SK-N-SH (cell line): ENCODE data around the gene GNL3. TPM values are rescaled to one million over a fixed set of nuclear protein-coding genes. Genes with fewer than 3 reads are reported as not detected.

Experiments used
- CTCF ChIA-PET: fragments of 300-600, 350-600 bp; formaldehyde crosslinking; extraction: SDS; loops from one replicate; lab custom pipeline; 2021; lab: Yijun Ruan, JAX
- POLR2A ChIA-PET: fragments of 350-600 bp; sonication (Branson Sonifier 250); formaldehyde crosslinking; extraction: SDS; loops from one replicate; lab custom pipeline; 2020; ENCODE audit warnings: antibody characterized with exemption, inconsistent platforms; lab: Yijun Ruan, JAX
- DNase-seq: peaks from one replicate; pipeline ENCODE4 v3.0.0; 2012
- H2AFZ ChIP-seq: fragments of 200-600 bp; sonication (generic); 2 replicates; pipeline ENCODE4 v1.8.1; 2016; ENCODE audit warnings: antibody characterized with exemption, mild to moderate bottlenecking, low read depth
- H3F3A ChIP-seq: fragments of 200-600 bp; sonication (generic); replicated peaks from 2 replicates; pipeline ENCODE3; 2016; ENCODE audit warnings: antibody characterized with exemption, mild to moderate bottlenecking; ENCODE audit not compliant: insufficient read depth
- H3K27ac ChIP-seq, 2 experiments: fragments of 200-500 bp in 1 of 2; fragments of 200-600 bp in 1 of 2; sonication (Bioruptor generic) in 1 of 2; sonication (generic), shearing (Covaris generic) in 1 of 2; 2 replicates each; pipeline versions ENCODE4 v1.5.1 to v1.6.1; 2014 to 2016; ENCODE audit warnings: low read depth in 2 of 2, inconsistent platforms in 1 of 2, low read length in 1 of 2, mild to moderate bottlenecking in 1 of 2, mixed read lengths in 1 of 2
- H3K27me3 ChIP-seq: fragments of 200-600 bp; sonication (generic), shearing (Covaris generic); 2 replicates; pipeline ENCODE4 v1.6.1; 2016; ENCODE audit warnings: mixed run types; ENCODE audit not compliant: insufficient read depth
- H3K36me3 ChIP-seq, 2 experiments: fragments of 200-500 bp in 1 of 2; fragments of 200-600 bp in 1 of 2; sonication (Bioruptor generic) in 1 of 2; sonication (generic) in 1 of 2; replicated peaks in 1 of 2; 2 replicates each; pipeline versions ENCODE3 to v1.5.1; 2014 to 2016; ENCODE audit warnings: low read length in 1 of 2, mild to moderate bottlenecking in 1 of 2; ENCODE audit not compliant: insufficient read depth in 2 of 2, control insufficient read depth in 1 of 2
- H3K4me1 ChIP-seq, 2 experiments: fragments of 200-500 bp in 1 of 2; fragments of 200-600 bp in 1 of 2; sonication (Bioruptor generic) in 1 of 2; sonication (generic), shearing (Covaris generic) in 1 of 2; 2 replicates each; pipeline versions ENCODE4 v1.5.1 to v1.6.1; 2014 to 2016; ENCODE audit warnings: low read depth in 1 of 2, low read length in 1 of 2, mixed run types in 1 of 2; ENCODE audit not compliant: insufficient read depth in 2 of 2, control insufficient read depth in 1 of 2
- H3K4me2 ChIP-seq: fragments of 200-600 bp; sonication (generic), shearing (Covaris generic); 2 replicates; pipeline ENCODE4 v1.6.1; 2017; ENCODE audit warnings: mixed run types
- H3K4me3 ChIP-seq, 2 experiments: fragments of 200-500 bp in 1 of 2; fragments of 200-600 bp in 1 of 2; sonication (Bioruptor generic) in 1 of 2; sonication (generic), shearing (Covaris generic) in 1 of 2; 2 replicates each; pipeline versions ENCODE4 v1.5.1 to v1.8.1; 2014 to 2016; ENCODE audit warnings: low read depth in 2 of 2, inconsistent platforms in 1 of 2, low read length in 1 of 2, mild to moderate bottlenecking in 1 of 2, mixed read lengths in 1 of 2, moderate library complexity in 1 of 2
- H3K79me2 ChIP-seq: fragments of 200-600 bp; sonication (generic); 2 replicates; pipeline ENCODE4 v1.8.1; 2017; ENCODE audit warnings: mild to moderate bottlenecking; ENCODE audit not compliant: insufficient read depth
- H3K9ac ChIP-seq: fragments of 200-600 bp; sonication (generic); 2 replicates; pipeline ENCODE4 v1.6.1; 2017; ENCODE audit warnings: mixed run types
- H3K9me2 ChIP-seq: fragments of 200-600 bp; sonication (generic); 2 replicates; pipeline ENCODE4 v1.6.1; 2017; ENCODE audit warnings: mixed run types
- H3K9me3 ChIP-seq: fragments of 200-600 bp; sonication (generic); 2 replicates; pipeline ENCODE4 v1.6.1; 2017; ENCODE audit warnings: mixed run types, mild to moderate bottlenecking, moderate library complexity
- H4K20me1 ChIP-seq: fragments of 200-600 bp; sonication (generic); 2 replicates; pipeline ENCODE4 v1.6.1; 2017; ENCODE audit warnings: mild to moderate bottlenecking, mixed run types; ENCODE audit not compliant: insufficient read depth
- CHD2 ChIP-seq: fragments of 150-350 bp; IDR thresholded peaks from 2 replicates; pipeline ENCODE4 v1.6.1; 2018; ENCODE audit warnings: low read length; ENCODE audit not compliant: partially characterized antibody
- ELF1 ChIP-seq: IDR thresholded peaks from 2 replicates; pipeline ENCODE4 v1.4.0; 2012
- EZH2phosphoT487 ChIP-seq: fragments of 200-600 bp; sonication (generic); IDR thresholded peaks from 2 replicates; pipeline ENCODE4 v1.6.1; 2017; ENCODE audit warnings: low read depth, mixed run types, mild to moderate bottlenecking, antibody characterized with exemption, moderate library complexity, borderline replicate concordance
- FOSL2 ChIP-seq: IDR thresholded peaks from 2 replicates; pipeline ENCODE4 v1.4.0; 2012; ENCODE audit warnings: low read depth, mild to moderate bottlenecking, moderate library complexity, borderline replicate concordance
- FOXJ3 ChIP-seq: sonication (generic); formaldehyde crosslinking; IDR thresholded peaks from 2 replicates; pipeline ENCODE4 v1.5.1; 2020; ENCODE audit warnings: mild to moderate bottlenecking, missing genetic modification reagents
- FOXM1 ChIP-seq: IDR thresholded peaks from 2 replicates; pipeline ENCODE4 v1.4.0; 2012; ENCODE audit warnings: low read depth, mild to moderate bottlenecking
- GABPA ChIP-seq: IDR thresholded peaks from 2 replicates; pipeline ENCODE4 v1.4.0; 2012; ENCODE audit warnings: low read depth, mild to moderate bottlenecking
- GATA2 ChIP-seq: sonication (generic); formaldehyde crosslinking; IDR thresholded peaks from 2 replicates; pipeline ENCODE4 v1.5.0; 2020; ENCODE audit warnings: mild to moderate bottlenecking, missing genetic modification reagents
- JUND ChIP-seq: IDR thresholded peaks from 2 replicates; pipeline ENCODE4 v1.4.0; 2012
- MEF2A ChIP-seq: IDR thresholded peaks from 2 replicates; pipeline ENCODE4 v1.4.0; 2012; ENCODE audit warnings: low read depth, borderline replicate concordance
- NFIC ChIP-seq: IDR thresholded peaks from 2 replicates; pipeline ENCODE4 v1.4.0; 2012; ENCODE audit warnings: borderline replicate concordance
- POLR2AphosphoS5 ChIP-seq: IDR thresholded peaks from 2 replicates; pipeline ENCODE4 v1.6.1; 2012; ENCODE audit warnings: low read depth, low read length
- TAF1 ChIP-seq: IDR thresholded peaks from 2 replicates; pipeline ENCODE4 v1.6.1; 2012; ENCODE audit warnings: low read depth, mild to moderate bottlenecking, low read length, moderate library complexity, borderline replicate concordance
- TCF12 ChIP-seq: IDR thresholded peaks from 2 replicates; pipeline ENCODE4 v1.4.0; 2012
- TEAD4 ChIP-seq: IDR thresholded peaks from 2 replicates; pipeline ENCODE4 v1.4.0; 2012; ENCODE audit warnings: mild to moderate bottlenecking, borderline replicate concordance; ENCODE audit not compliant: insufficient read depth
- WGBS: methylation state at CpG from one replicate; pipeline ENCODE4 v1.1.6; 2017; ENCODE audit warnings: low lambda C conversion rate; 5-methylcytosine and 5-hydroxymethylcytosine counted together
- polyA plus RNA-seq, 3 experiments: library from polyadenylated mRNA; depleted of rRNA; stranded (reverse); fragments of >200 nt; gene quantifications; 2 replicates each; pipeline ENCODE4 v1.2.3, GENCODE V29; 2012
- TF ChIP-seq, protein P1 (sequence below): IDR thresholded peaks from 2 replicates; pipeline ENCODE4 v1.4.0; 2012; ENCODE audit warnings: low read depth
- TF ChIP-seq, protein P2 (sequence below): fragments of 200-600 bp; sonication (generic); IDR thresholded peaks from 2 replicates; pipeline ENCODE4 v1.6.1; 2017; ENCODE audit warnings: antibody characterized with exemption, mild to moderate bottlenecking, moderate library complexity
- TF ChIP-seq, protein P3 (sequence below): IDR thresholded peaks from 2 replicates; pipeline ENCODE4 v1.4.0; 2012; ENCODE audit warnings: low read depth, borderline replicate concordance
- TF ChIP-seq, protein P4 (sequence below): IDR thresholded peaks from 2 replicates; pipeline ENCODE4; 2012

The GNL3 gene
- polyA plus RNA-seq, 1 of the 3 experiments (the other 2 are of a cell fraction), result 55.0 TPM

DNA sequence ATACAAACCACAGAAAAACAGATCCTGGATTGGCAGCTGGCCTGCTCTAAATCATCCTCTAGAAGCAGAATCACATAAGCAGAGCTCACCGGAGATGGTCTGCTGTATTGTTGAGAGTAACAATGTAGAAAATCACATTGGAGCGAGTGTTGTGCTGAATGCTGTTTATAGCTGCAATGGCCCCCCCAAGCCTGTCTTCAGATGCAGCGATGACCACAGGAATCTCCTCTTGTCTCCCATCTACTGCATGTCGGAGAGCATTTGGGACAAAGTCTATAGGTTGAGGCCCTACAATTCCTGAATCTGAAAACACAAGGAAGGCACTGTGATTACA, 11.8 kb downstream of the GNL3 start:
- Histone ChIP-seq H3K79me2 (peaks cover 45% of the 10 kb centered on the region), H2AFZ (no peak overlapping the region), H4K20me1 (no peaks in the 10 kb centered on the region; the same call in 1 of the 2 replicates), H3K4me1 (peaks cover 0 to 5% of the 10 kb centered on the region in 2 experiments; a peak in 1 of 4 replicates), H3F3A (peaks cover 57% of the 10 kb centered on the region), H3K9me2 (no peaks in the 10 kb centered on the region), H3K4me2 (no peak overlapping the region), H3K36me3 (peaks cover 54 to 64% of the 10 kb centered on the region in 2 experiments), H3K27ac (peak overlapping the region in 1 of 2 experiments; percentile 16; a peak in 3 of 4 replicates), H3K4me3 (no peak overlapping the region), H3K9ac (no peak overlapping the region), H3K27me3 (no peaks in the 10 kb centered on the region), H3K9me3 (no peaks in the 10 kb centered on the region)
- DNase-seq, result no peak
- POLR2A ChIA-PET, result interaction anchor here (1.5 kb wide), 1 partner anchor 9 kb away, joined by 5 read pairs; no protein-coding TSS in a partner anchor
- WGBS, result 95% methylated on average over 4 of the region's 4 CpGs
- CTCF ChIA-PET, result interaction anchor here (1.6 kb wide), 1 partner anchor 11 kb away, joined by 5 read pairs; no protein-coding TSS in a partner anchor
- no peak for TF ChIP-seq POLR2AphosphoS5
- TF ChIP-seq FOXM1, result no peak
- no peak for TF ChIP-seq ELF1
- no peak for TF ChIP-seq FOSL2
- TF ChIP-seq GABPA, result no peak
- no peak for TF ChIP-seq TAF1
- TF ChIP-seq GATA2 (CRISPR knock-in tag), result no peak
- TF ChIP-seq MEF2A, result no peak
- no peak for TF ChIP-seq TEAD4
- TF ChIP-seq NFIC, result no peak
- TF ChIP-seq, protein P1, sequence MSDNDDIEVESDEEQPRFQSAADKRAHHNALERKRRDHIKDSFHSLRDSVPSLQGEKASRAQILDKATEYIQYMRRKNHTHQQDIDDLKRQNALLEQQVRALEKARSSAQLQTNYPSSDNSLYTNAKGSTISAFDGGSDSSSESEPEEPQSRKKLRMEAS, result no peak
- TF ChIP-seq, protein P2, sequence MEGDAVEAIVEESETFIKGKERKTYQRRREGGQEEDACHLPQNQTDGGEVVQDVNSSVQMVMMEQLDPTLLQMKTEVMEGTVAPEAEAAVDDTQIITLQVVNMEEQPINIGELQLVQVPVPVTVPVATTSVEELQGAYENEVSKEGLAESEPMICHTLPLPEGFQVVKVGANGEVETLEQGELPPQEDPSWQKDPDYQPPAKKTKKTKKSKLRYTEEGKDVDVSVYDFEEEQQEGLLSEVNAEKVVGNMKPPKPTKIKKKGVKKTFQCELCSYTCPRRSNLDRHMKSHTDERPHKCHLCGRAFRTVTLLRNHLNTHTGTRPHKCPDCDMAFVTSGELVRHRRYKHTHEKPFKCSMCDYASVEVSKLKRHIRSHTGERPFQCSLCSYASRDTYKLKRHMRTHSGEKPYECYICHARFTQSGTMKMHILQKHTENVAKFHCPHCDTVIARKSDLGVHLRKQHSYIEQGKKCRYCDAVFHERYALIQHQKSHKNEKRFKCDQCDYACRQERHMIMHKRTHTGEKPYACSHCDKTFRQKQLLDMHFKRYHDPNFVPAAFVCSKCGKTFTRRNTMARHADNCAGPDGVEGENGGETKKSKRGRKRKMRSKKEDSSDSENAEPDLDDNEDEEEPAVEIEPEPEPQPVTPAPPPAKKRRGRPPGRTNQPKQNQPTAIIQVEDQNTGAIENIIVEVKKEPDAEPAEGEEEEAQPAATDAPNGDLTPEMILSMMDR, result no peak

DNA sequence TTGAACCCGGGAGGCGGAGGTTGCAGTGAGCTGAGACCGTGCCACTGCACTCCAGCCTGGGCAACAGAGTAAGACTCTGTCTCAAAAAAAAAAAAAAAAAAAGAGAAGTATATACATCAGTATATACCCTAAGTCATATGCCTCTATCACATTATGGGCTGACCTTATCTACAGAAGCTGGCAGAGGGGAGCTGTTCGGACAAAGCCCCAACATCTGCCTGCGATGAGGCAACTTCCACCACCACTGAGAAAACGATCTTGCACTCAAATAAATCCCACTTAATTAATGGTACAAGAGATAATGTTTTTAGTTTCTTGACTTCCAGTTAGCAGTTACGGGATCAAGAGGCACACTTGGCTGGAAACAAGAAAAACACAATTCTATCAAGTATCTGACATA, 17.5 kb downstream of the GNL3 start:
- H4K20me1 ChIP-seq, result no peaks in the 10 kb centered on the region
- TF ChIP-seq NFIC (no peak), TAF1 (no peak), POLR2AphosphoS5 (no peak), CHD2 (no peak), EZH2phosphoT487 (no peak), GATA2 (CRISPR knock-in tag) (no peak), ELF1 (no peak), JUND (no peak), FOXJ3 (CRISPR knock-in tag) (no peak), TCF12 (no peak)
- TF ChIP-seq, protein P2, result no peak
- TF ChIP-seq, protein P3, sequence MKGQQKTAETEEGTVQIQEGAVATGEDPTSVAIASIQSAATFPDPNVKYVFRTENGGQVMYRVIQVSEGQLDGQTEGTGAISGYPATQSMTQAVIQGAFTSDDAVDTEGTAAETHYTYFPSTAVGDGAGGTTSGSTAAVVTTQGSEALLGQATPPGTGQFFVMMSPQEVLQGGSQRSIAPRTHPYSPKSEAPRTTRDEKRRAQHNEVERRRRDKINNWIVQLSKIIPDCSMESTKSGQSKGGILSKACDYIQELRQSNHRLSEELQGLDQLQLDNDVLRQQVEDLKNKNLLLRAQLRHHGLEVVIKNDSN, result no peak
- TF ChIP-seq, protein P4, sequence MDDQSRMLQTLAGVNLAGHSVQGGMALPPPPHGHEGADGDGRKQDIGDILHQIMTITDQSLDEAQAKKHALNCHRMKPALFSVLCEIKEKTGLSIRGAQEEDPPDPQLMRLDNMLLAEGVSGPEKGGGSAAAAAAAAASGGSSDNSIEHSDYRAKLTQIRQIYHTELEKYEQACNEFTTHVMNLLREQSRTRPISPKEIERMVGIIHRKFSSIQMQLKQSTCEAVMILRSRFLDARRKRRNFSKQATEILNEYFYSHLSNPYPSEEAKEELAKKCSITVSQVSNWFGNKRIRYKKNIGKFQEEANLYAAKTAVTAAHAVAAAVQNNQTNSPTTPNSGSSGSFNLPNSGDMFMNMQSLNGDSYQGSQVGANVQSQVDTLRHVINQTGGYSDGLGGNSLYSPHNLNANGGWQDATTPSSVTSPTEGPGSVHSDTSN, result no peak
- TF ChIP-seq, protein P1, result no peak
- TF ChIP-seq, all 33 proteins: peak for 0
- CTCF ChIA-PET, result interaction anchor here (0.7 to 0.8 kb wide), 2 partner anchors 9 to 54 kb away, joined by 3 read pairs; no protein-coding TSS in a partner anchor
- WGBS, result 89% methylated on average over 7 of the region's 7 CpGs
- POLR2A ChIA-PET, result no interaction called here
- Histone ChIP-seq H3K36me3 (peaks cover 11 to 19% of the 10 kb centered on the region in 2 experiments), H3K27me3 (no peaks in the 10 kb centered on the region), H2AFZ (no peak overlapping the region), H3K79me2 (peaks cover 94% of the 10 kb centered on the region), H3K27ac (peak overlapping the region; percentile 45 to 80; a peak in 3 of 4 replicates), H3K9ac (peak overlapping the region; percentile 85; the same call in 1 of the 2 replicates), H3K4me1 (peaks cover 9 to 18% of the 10 kb centered on the region in 2 experiments), H3K4me2 (peak overlapping the region; percentile 91), H3K9me3 (no peaks in the 10 kb centered on the region), H3K4me3 (peak overlapping the region; percentile 79 to 84; a peak in 3 of 4 replicates), H3K9me2 (no peaks in the 10 kb centered on the region), H3F3A (peaks cover 8% of the 10 kb centered on the region)
- DNase-seq, result no peak
